GM12891 (cell line): ENCODE results near the gene TRABD2B.

Experiments used
- POLR2A ChIP-seq: IDR thresholded peaks from 2 replicates; pipeline ENCODE4 v1.6.1; 2011; ENCODE audit warnings: low read depth, low read length, control low read depth
- POLR2AphosphoS5 ChIP-seq: IDR thresholded peaks from 2 replicates; pipeline ENCODE4 v1.6.1; 2011; ENCODE audit warnings: low read depth, low read length, control low read depth
- TAF1 ChIP-seq: IDR thresholded peaks from 2 replicates; pipeline ENCODE4 v1.6.1; 2011; ENCODE audit warnings: low read depth, low read length, control low read depth

DNA sequence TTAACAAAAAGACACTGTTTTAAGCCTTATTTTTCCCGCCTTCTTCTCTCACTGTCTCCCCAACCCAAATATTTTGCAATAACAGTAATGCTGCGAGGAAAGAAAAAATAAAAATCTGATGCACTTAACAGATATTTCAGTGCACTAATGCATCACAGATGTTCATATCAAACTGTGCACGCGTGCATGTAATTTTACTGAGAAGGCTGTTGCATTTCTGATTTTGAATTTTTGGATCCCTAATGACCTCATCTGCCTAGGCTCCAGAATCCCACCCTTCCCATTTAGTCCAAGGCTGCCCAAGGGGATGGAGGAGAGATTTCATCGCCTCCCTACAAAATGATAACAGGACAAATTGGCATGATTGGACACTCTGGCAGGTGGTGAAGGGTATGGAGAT lies 5.5 kb downstream of the TRABD2B start:
- TF ChIP-seq POLR2A (no peak), POLR2AphosphoS5 (no peak), TAF1 (no peak)
